HepG2 (cell line): ENCODE results near the gene FIBP. TPM values are rescaled to one million over a fixed set of nuclear protein-coding genes. Genes with fewer than 3 reads are reported as not detected.

Source experiments
- BCL6 ChIP-seq: IDR thresholded peaks from 2 replicates; pipeline ENCODE4 v1.6.1; 2016; ENCODE audit warnings: missing genetic modification reagents, missing compliant biosample characterization
- FOXA3 ChIP-seq: IDR thresholded peaks from 2 replicates; pipeline ENCODE4 v1.6.1; 2016; ENCODE audit warnings: missing genetic modification reagents, missing compliant biosample characterization
- GTF3A ChIP-seq: sonication (generic); formaldehyde crosslinking; conservative IDR thresholded peaks from 2 replicates; pipeline ENCODE4 v1.4.0; 2020; ENCODE audit warnings: mild to moderate bottlenecking, missing genetic modification reagents
- HES4 ChIP-seq: sonication (generic); formaldehyde crosslinking; IDR thresholded peaks from 2 replicates; pipeline ENCODE4 v1.9.0; 2021; ENCODE audit warnings: mild to moderate bottlenecking, missing genetic modification reagents, borderline replicate concordance
- HNRNPL ChIP-seq: fragments of 200-400 bp; formaldehyde crosslinking; IDR thresholded peaks from 2 replicates; pipeline ENCODE4 v1.6.1; 2017; ENCODE audit warnings: mild to moderate bottlenecking, low read depth, low read length
- MED13 ChIP-seq: sonication (generic); formaldehyde crosslinking; IDR thresholded peaks from 2 replicates; pipeline ENCODE4 v1.5.0; 2020; ENCODE audit warnings: missing genetic modification reagents
- SOX5 ChIP-seq: IDR thresholded peaks from 2 replicates; pipeline ENCODE4 v1.6.1; 2016; ENCODE audit warnings: borderline replicate concordance
- SP5 ChIP-seq: IDR thresholded peaks from 2 replicates; pipeline ENCODE4 v1.6.1; 2016; ENCODE audit warnings: low read depth, borderline replicate concordance
- ZFP62 ChIP-seq: sonication (generic); formaldehyde crosslinking; IDR thresholded peaks from 2 replicates; pipeline ENCODE4 v1.4.0; 2020; ENCODE audit warnings: missing genetic modification reagents
- ZNF34 ChIP-seq: sonication (generic); formaldehyde crosslinking; IDR thresholded peaks from 2 replicates; pipeline ENCODE4 v1.4.0; 2020; ENCODE audit warnings: mild to moderate bottlenecking, missing genetic modification reagents, borderline replicate concordance
- ZNF737 ChIP-seq: sonication (generic); formaldehyde crosslinking; IDR thresholded peaks from 2 replicates; pipeline ENCODE4 v1.5.0; 2020; ENCODE audit warnings: missing genetic modification reagents, mild to moderate bottlenecking, borderline replicate concordance
- ZNF772 ChIP-seq: sonication (generic); formaldehyde crosslinking; IDR thresholded peaks from 2 replicates; pipeline ENCODE4 v1.5.0; 2020; ENCODE audit warnings: mild to moderate bottlenecking, missing genetic modification reagents
- polyA plus RNA-seq, 8 experiments: library from polyadenylated mRNA; depleted of rRNA in 3 of 8; stranded (reverse) in 7 of 8; unstranded in 1 of 8; fragments of >200 nt; fragmentation: Illumina TruSeq in 4 of 8; extraction: Trizol in 4 of 8; gene quantifications; 2 replicates each; pipeline versions ENCODE4 v1.2.1 to v1.2.3, GENCODE V29; 2011 to 2016; ENCODE audit warnings: low read depth in 4 of 8, missing spikeins in 1 of 8, mixed read lengths in 1 of 8; ENCODE audit not compliant: insufficient read depth in 1 of 8
- total RNA-seq, 5 experiments: library from RNA; depleted of rRNA; stranded (reverse); fragments of >200 nt; fragmentation: Illumina TruSeq; extraction: Trizol; gene quantifications; 2 replicates each; pipeline ENCODE4 v1.2.3, GENCODE V29; 2016; ENCODE audit warnings: low read depth in 1 of 5
- TF ChIP-seq, protein P1 (sequence below): sonication (generic); formaldehyde crosslinking; IDR thresholded peaks from 2 replicates; pipeline ENCODE4 v1.4.0; 2020; ENCODE audit warnings: missing genetic modification reagents, borderline replicate concordance
- TF ChIP-seq, protein P2 (sequence below): sonication (generic); formaldehyde crosslinking; IDR thresholded peaks from 2 replicates; pipeline ENCODE4 v1.5.1; 2020; ENCODE audit warnings: mild to moderate bottlenecking, moderate library complexity, missing genetic modification reagents
- TF ChIP-seq, protein P3 (sequence below): IDR thresholded peaks from 2 replicates; pipeline ENCODE4 v1.6.1; 2016; ENCODE audit warnings: missing compliant biosample characterization, missing genetic modification reagents, borderline replicate concordance
- TF ChIP-seq, protein P4 (sequence below): sonication (generic); formaldehyde crosslinking; IDR thresholded peaks from 2 replicates; pipeline ENCODE4 v1.8.0; 2022; ENCODE audit warnings: mild to moderate bottlenecking, missing genetic modification reagents
- TF ChIP-seq, protein P5 (sequence below): sonication (generic); formaldehyde crosslinking; IDR thresholded peaks from 2 replicates; pipeline ENCODE4 v1.9.0; 2021; ENCODE audit warnings: missing genetic modification reagents, borderline replicate concordance

The FIBP gene
- total and polyA plus RNA-seq, 2 of the 13 experiments (the other 11 are each of a cell fraction or from before 2014, with no cell fraction given), result 42.9 to 62.1 TPM

DNA sequence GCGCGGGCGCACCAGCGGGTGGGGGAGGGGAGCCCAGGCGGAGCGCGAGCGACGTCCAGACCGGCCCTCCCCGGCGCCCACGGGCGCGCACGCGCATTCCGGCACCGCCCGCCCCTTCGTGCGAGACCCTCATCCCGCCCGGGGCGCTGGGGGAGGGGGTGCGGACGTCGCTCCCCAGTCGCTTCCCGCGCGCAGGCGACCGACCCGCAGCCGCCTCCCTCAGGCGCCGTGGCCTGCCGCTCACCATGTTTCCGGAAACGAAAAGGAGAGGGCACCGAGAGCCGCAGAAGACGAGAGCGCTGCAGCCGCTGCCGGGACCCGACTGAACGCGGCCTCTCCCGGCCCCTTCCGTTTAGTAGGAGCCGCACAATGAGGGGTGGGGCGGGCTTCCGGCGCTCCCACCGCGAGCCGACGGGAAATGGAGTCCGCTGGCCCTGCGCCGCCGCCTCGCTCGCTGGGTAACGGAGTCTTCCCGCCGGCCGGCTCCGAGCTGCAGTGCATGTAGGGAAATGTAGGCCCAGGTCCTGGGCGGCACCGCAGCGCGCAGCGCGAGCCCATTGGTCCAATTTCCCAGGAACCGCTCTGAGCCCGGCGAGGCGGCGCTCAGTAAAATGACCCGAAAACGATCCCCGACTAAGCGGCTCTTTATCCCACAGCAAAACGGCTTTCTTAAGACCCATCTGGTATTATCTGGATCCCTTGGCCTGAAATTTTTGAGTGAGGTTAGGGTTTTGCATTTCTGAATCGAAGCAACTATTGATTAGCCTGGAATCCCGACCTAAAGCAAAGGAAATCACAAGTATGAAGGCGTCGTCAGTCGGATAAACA is 30.2 kb downstream of the FIBP start, which contains the start of gene CFL1 (continued):
- TF ChIP-seq, protein P1, sequence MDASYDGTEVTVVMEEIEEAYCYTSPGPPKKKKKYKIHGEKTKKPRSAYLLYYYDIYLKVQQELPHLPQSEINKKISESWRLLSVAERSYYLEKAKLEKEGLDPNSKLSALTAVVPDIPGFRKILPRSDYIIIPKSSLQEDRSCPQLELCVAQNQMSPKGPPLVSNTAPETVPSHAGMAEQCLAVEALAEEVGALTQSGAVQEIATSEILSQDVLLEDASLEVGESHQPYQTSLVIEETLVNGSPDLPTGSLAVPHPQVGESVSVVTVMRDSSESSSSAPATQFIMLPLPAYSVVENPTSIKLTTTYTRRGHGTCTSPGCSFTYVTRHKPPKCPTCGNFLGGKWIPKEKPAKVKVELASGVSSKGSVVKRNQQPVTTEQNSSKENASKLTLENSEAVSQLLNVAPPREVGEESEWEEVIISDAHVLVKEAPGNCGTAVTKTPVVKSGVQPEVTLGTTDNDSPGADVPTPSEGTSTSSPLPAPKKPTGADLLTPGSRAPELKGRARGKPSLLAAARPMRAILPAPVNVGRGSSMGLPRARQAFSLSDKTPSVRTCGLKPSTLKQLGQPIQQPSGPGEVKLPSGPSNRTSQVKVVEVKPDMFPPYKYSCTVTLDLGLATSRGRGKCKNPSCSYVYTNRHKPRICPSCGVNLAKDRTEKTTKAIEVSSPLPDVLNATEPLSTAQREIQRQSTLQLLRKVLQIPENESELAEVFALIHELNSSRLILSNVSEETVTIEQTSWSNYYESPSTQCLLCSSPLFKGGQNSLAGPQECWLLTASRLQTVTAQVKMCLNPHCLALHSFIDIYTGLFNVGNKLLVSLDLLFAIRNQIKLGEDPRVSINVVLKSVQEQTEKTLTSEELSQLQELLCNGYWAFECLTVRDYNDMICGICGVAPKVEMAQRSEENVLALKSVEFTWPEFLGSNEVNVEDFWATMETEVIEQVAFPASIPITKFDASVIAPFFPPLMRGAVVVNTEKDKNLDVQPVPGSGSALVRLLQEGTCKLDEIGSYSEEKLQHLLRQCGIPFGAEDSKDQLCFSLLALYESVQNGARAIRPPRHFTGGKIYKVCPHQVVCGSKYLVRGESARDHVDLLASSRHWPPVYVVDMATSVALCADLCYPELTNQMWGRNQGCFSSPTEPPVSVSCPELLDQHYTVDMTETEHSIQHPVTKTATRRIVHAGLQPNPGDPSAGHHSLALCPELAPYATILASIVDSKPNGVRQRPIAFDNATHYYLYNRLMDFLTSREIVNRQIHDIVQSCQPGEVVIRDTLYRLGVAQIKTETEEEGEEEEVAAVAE (CRISPR knock-in tag), result peak; percentile 92; the same call in 1 of the 2 replicates
- no peak for TF ChIP-seq GTF3A (CRISPR knock-in tag)
- peak; percentile 45; the same call in 1 of the 2 replicates for TF ChIP-seq SP5 (CRISPR knock-in tag)
- TF ChIP-seq ZFP62 (CRISPR knock-in tag), result no peak; the same call in 1 of the 2 replicates
- TF ChIP-seq, protein P2, sequence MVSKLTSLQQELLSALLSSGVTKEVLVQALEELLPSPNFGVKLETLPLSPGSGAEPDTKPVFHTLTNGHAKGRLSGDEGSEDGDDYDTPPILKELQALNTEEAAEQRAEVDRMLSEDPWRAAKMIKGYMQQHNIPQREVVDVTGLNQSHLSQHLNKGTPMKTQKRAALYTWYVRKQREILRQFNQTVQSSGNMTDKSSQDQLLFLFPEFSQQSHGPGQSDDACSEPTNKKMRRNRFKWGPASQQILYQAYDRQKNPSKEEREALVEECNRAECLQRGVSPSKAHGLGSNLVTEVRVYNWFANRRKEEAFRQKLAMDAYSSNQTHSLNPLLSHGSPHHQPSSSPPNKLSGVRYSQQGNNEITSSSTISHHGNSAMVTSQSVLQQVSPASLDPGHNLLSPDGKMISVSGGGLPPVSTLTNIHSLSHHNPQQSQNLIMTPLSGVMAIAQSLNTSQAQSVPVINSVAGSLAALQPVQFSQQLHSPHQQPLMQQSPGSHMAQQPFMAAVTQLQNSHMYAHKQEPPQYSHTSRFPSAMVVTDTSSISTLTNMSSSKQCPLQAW, result peak; percentile 87
- peak; percentile 67; the same call in 1 of the 2 replicates for TF ChIP-seq HES4 (CRISPR knock-in tag)
- TF ChIP-seq, protein P3, sequence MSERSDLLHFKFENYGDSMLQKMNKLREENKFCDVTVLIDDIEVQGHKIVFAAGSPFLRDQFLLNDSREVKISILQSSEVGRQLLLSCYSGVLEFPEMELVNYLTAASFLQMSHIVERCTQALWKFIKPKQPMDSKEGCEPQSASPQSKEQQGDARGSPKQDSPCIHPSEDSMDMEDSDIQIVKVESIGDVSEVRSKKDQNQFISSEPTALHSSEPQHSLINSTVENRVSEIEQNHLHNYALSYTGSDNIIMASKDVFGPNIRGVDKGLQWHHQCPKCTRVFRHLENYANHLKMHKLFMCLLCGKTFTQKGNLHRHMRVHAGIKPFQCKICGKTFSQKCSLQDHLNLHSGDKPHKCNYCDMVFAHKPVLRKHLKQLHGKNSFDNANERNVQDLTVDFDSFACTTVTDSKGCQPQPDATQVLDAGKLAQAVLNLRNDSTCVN (CRISPR knock-in tag), result no peak
- peak; percentile 46; the same call in 1 of the 2 replicates for TF ChIP-seq BCL6
- peak; percentile 25; the same call in 1 of the 2 replicates for TF ChIP-seq MED13 (CRISPR knock-in tag)
- TF ChIP-seq ZNF34, result no peak
- TF ChIP-seq, protein P4, sequence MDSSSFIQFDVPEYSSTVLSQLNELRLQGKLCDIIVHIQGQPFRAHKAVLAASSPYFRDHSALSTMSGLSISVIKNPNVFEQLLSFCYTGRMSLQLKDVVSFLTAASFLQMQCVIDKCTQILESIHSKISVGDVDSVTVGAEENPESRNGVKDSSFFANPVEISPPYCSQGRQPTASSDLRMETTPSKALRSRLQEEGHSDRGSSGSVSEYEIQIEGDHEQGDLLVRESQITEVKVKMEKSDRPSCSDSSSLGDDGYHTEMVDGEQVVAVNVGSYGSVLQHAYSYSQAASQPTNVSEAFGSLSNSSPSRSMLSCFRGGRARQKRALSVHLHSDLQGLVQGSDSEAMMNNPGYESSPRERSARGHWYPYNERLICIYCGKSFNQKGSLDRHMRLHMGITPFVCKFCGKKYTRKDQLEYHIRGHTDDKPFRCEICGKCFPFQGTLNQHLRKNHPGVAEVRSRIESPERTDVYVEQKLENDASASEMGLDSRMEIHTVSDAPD (CRISPR knock-in tag), result no peak
- no peak for TF ChIP-seq HNRNPL
- TF ChIP-seq ZNF772 (CRISPR knock-in tag), result peak; percentile 83
- TF ChIP-seq, protein P5, sequence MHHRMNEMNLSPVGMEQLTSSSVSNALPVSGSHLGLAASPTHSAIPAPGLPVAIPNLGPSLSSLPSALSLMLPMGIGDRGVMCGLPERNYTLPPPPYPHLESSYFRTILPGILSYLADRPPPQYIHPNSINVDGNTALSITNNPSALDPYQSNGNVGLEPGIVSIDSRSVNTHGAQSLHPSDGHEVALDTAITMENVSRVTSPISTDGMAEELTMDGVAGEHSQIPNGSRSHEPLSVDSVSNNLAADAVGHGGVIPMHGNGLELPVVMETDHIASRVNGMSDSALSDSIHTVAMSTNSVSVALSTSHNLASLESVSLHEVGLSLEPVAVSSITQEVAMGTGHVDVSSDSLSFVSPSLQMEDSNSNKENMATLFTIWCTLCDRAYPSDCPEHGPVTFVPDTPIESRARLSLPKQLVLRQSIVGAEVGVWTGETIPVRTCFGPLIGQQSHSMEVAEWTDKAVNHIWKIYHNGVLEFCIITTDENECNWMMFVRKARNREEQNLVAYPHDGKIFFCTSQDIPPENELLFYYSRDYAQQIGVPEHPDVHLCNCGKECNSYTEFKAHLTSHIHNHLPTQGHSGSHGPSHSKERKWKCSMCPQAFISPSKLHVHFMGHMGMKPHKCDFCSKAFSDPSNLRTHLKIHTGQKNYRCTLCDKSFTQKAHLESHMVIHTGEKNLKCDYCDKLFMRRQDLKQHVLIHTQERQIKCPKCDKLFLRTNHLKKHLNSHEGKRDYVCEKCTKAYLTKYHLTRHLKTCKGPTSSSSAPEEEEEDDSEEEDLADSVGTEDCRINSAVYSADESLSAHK (CRISPR knock-in tag), result no peak
- TF ChIP-seq ZNF737 (CRISPR knock-in tag), result no peak
- TF ChIP-seq FOXA3 (CRISPR knock-in tag), result peak; percentile 55
- TF ChIP-seq SOX5 (CRISPR knock-in tag), result peak; percentile 82; the same call in 1 of the 2 replicates
